ENCODE results near the gene CHD2.

The CHD2 gene

GRCh38 chr15:92881802-92882696, 18.1 kb upstream of the CHD2 start:
- TF ChIP-seq CTCF (IDR thresholded peaks at IDR 0.05; ENCODE audit: low read length): no peak
- TF ChIP-seq EZH2 (IDR thresholded peaks at IDR 0.05; ENCODE audit: borderline replicate concordance, low read length): no peak
- peak overlapping the region; percentile 74 for H3K9ac ChIP-seq (ENCODE audit: low read length)
- no peaks in the 10 kb centered on the region for H3F3A ChIP-seq (ENCODE audit: insufficient read depth, low read length)
- no peak overlapping the region for H2AFZ ChIP-seq (ENCODE audit: low read length)
- peaks cover 42% of the 10 kb centered on the region for H3K79me2 ChIP-seq (ENCODE audit: insufficient read depth, low read length)
- peaks cover 66% of the 10 kb centered on the region for H3K4me1 ChIP-seq (ENCODE audit: insufficient read depth, low read length, severe bottlenecking)
- no peaks in the 10 kb centered on the region for H4K20me1 ChIP-seq (ENCODE audit: insufficient read depth, low read length)
- no peaks in the 10 kb centered on the region for H3K9me2 ChIP-seq (ENCODE audit: low read depth, low read length)
- H3K27me3 ChIP-seq (ENCODE audit: insufficient read depth, low read length): no peaks in the 10 kb centered on the region
- peak overlapping the region; percentile 91 for H3K4me3 ChIP-seq (ENCODE audit: low read depth, low read length, poor library complexity, severe bottlenecking)
- peak overlapping the region; percentile 75 for H3K4me2 ChIP-seq (ENCODE audit: low read length)
- H3K9me3 ChIP-seq (ENCODE audit: low read length): no peaks in the 10 kb centered on the region
- peaks cover 40% of the 10 kb centered on the region for H3K36me3 ChIP-seq (ENCODE audit: insufficient read depth, low read length)
- H3K27ac ChIP-seq (ENCODE audit: low read depth, low read length, poor library complexity, severe bottlenecking): peak overlapping the region; percentile 86

- Histone ChIP-seq H3K4me1 (ENCODE audit: insufficient read depth, low read length, severe bottlenecking) (peaks cover 68% of the 10 kb centered on the region), H3K36me3 (ENCODE audit: insufficient read depth, low read length) (peaks cover 47% of the 10 kb centered on the region), H3K79me2 (ENCODE audit: insufficient read depth, low read length) (peaks cover 48% of the 10 kb centered on the region), H3K9me2 (ENCODE audit: low read depth, low read length) (no peaks in the 10 kb centered on the region), H3K27ac (ENCODE audit: low read depth, low read length, poor library complexity, severe bottlenecking) (peak overlapping the region; percentile 80), H4K20me1 (ENCODE audit: insufficient read depth, low read length) (no peaks in the 10 kb centered on the region), H3K9ac (ENCODE audit: low read length) (peak overlapping the region; percentile 96), H3K27me3 (ENCODE audit: insufficient read depth, low read length) (no peaks in the 10 kb centered on the region), H3K4me2 (ENCODE audit: low read length) (peak overlapping the region; percentile 77; the same call in 1 of the 2 replicates), H3F3A (ENCODE audit: insufficient read depth, low read length) (no peaks in the 10 kb centered on the region), H3K9me3 (ENCODE audit: low read length) (no peaks in the 10 kb centered on the region), H2AFZ (ENCODE audit: low read length) (no peak overlapping the region), H3K4me3 (ENCODE audit: low read depth, low read length, poor library complexity, severe bottlenecking) (peak overlapping the region; percentile 91)
- TF ChIP-seq EZH2 (IDR thresholded peaks at IDR 0.05; ENCODE audit: borderline replicate concordance, low read length) (no peak), CTCF (IDR thresholded peaks at IDR 0.05; ENCODE audit: low read length) (no peak)
These were observed 17.4 kb upstream of the CHD2 start for GRCh38 chr15:92882697-92883162.

GRCh38 chr15:92883163-92883875, 16.8 kb upstream of the CHD2 start:
- no peaks in the 10 kb centered on the region for H3K27me3 ChIP-seq (ENCODE audit: insufficient read depth, low read length)
- no peaks in the 10 kb centered on the region for H3K9me2 ChIP-seq (ENCODE audit: low read depth, low read length)
- H3K79me2 ChIP-seq (ENCODE audit: insufficient read depth, low read length): peaks cover 54% of the 10 kb centered on the region
- H3K27ac ChIP-seq (ENCODE audit: low read depth, low read length, poor library complexity, severe bottlenecking): peak overlapping the region; percentile 80
- H3K9me3 ChIP-seq (ENCODE audit: low read length): no peaks in the 10 kb centered on the region
- peak overlapping the region; percentile 77 for H3K4me2 ChIP-seq (ENCODE audit: low read length)
- no peak overlapping the region for H2AFZ ChIP-seq (ENCODE audit: low read length)
- peak overlapping the region; percentile 96 for H3K9ac ChIP-seq (ENCODE audit: low read length)
- no peaks in the 10 kb centered on the region for H3F3A ChIP-seq (ENCODE audit: insufficient read depth, low read length)
- no peaks in the 10 kb centered on the region for H4K20me1 ChIP-seq (ENCODE audit: insufficient read depth, low read length)
- H3K4me3 ChIP-seq (ENCODE audit: low read depth, low read length, poor library complexity, severe bottlenecking): peak overlapping the region; percentile 91
- peaks cover 66% of the 10 kb centered on the region for H3K4me1 ChIP-seq (ENCODE audit: insufficient read depth, low read length, severe bottlenecking)
- TF ChIP-seq CTCF (IDR thresholded peaks at IDR 0.05; ENCODE audit: low read length): no peak
- H3K36me3 ChIP-seq (ENCODE audit: insufficient read depth, low read length): peaks cover 53% of the 10 kb centered on the region

Measured in OCI-LY1 (cell line).